Measurements from ENCODE around the gene PTPRS.

DNA sequence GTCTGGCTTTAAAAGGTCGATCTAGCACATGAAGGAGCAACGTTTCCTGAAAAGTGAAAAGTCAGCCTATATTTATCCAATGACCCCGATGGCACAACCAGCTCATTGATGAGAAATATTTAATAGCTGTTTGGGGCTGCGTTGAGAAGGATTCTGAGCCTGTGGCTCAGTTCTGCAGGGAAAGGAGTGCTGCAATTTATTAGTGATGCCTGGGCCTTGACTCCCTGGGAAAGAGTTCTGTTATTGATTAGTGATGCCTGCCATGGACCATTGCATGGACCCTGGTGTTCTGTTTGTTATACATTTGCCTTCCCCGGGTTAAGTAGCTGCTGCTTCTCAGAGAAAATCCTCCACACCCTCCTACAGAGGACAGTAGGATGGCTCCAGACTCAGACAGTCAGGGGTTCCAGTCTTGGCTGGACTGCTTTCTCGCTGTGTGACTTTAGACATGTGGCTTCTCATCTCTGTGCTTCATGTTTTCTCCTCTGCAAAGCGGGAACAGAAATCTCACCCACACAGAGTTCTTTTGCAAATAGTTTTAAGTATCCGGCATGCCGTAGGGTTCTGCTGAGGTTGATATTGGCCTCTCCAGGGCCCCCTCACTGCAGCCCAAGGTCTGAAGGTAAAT is 17.7 kb upstream of the PTPRS start:
- TF ChIP-seq, protein P1, sequence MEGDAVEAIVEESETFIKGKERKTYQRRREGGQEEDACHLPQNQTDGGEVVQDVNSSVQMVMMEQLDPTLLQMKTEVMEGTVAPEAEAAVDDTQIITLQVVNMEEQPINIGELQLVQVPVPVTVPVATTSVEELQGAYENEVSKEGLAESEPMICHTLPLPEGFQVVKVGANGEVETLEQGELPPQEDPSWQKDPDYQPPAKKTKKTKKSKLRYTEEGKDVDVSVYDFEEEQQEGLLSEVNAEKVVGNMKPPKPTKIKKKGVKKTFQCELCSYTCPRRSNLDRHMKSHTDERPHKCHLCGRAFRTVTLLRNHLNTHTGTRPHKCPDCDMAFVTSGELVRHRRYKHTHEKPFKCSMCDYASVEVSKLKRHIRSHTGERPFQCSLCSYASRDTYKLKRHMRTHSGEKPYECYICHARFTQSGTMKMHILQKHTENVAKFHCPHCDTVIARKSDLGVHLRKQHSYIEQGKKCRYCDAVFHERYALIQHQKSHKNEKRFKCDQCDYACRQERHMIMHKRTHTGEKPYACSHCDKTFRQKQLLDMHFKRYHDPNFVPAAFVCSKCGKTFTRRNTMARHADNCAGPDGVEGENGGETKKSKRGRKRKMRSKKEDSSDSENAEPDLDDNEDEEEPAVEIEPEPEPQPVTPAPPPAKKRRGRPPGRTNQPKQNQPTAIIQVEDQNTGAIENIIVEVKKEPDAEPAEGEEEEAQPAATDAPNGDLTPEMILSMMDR (IDR thresholded peaks at IDR 0.05): no peak
- no peak for TF ChIP-seq POLR2A (IDR thresholded peaks at IDR 0.05)

Data from lower leg skin (tissue), 3 donors.